ENCODE results near the gene GREB1L.

DNA sequence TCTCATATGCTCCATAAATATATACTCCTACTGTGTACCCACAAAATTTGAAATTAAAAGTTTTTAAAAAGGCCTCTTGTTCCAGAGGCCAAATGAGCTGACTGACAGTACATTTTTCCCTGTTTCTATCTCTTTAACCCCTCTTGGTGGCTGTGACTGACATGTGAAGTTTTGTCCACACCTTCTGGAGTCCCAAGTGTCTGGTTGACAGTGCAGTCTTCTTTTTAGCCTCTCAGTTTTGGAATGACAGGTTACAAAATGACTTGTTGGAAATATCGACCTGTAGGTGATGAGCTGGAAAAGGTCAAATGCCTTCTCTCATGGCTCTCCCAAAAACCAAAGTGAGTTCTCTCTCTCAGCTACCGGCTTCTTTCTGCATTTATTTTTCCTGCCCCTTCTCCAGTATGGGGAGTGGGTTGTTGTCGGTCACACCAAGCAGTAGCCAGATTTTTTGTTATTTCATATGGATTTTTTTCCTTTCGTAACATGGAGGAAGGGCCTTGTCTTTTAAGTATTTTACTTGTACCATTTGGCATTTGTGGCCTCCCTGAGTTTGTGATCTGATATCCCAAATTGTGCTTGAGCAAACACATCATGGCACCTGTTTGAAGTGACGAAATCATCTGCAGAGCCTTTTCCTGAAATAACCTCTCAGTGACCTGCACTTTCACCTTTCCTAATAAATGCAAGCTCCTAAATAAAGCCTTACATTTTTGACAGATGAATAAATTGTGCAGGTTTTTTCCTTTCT is 214.6 kb downstream of the GREB1L start:
- TF ChIP-seq EZH2phosphoT487 (IDR thresholded peaks at IDR 0.05; ENCODE audit: insufficient read depth, low read depth) (no peak), EZH2 (IDR thresholded peaks at IDR 0.05; ENCODE audit: insufficient read depth, poor library complexity, severe bottlenecking) (no peak)

Data from GM23248 (cell line).